D341Med (cell line): ENCODE measurements around the gene IQCN.
"Not testable (repeated sequence)": the region's sequence is repeated elsewhere in the genome, so short reads cannot be mapped to it uniquely, and the experiment has no call there.

Experiments used
- DNase-seq: peaks from one replicate; pipeline ENCODE4 v3.0.0; 2012; ENCODE audit warnings: low spot score

Gene IQCN

DNA sequence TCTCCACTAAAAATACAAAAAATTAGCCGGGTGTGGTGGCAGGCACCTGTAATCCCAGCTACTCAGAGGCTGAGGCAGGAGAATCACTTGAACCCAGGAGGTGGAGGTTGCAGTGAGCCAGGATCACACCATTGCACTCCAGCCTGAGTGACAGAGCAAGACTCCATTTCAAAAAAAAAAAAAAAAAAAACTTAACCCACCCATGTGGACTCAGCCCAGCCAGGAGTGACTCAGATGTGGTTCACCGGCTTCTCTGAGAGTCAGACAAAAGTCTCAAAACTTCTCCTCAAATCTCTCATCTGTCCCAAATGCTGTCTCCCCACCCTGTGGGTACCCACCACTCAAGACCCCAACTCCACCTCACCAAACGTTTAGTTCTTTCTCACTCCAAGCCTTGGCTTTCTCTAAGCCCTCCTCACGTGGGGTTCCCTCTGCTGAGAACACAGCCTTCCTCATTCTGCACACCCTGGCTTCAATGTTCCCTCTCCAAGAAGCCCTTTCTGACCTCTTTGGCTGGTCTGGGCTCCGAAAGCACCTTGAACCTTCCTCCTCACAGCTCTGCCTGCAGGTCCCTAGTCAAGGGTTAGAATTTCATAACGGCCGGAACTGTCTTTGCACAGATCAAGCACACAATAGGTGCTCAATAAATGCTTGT lies 59.3 kb downstream of the IQCN start:
- no peak for DNase-seq

DNA sequence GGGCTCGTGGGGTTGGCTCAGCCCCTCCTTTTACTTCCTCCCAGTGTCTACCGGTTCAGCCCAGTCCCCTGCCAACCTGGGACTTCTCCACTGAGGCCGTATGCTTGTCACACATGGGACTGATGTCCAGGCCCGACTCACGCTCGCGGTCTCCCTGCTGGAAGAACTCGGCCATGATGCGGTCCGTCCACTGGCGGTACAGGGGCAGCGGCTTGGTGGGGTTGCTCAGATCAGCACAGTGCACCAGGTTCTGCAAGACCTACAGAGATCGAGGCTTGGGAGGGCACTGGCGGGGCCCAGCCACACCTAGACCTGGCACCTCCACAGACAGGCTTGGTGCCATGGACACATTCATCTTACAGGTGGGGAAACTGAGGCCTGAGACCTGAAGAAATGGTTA lies 62.6 kb downstream of the IQCN start:
- DNase-seq: no peak

DNA sequence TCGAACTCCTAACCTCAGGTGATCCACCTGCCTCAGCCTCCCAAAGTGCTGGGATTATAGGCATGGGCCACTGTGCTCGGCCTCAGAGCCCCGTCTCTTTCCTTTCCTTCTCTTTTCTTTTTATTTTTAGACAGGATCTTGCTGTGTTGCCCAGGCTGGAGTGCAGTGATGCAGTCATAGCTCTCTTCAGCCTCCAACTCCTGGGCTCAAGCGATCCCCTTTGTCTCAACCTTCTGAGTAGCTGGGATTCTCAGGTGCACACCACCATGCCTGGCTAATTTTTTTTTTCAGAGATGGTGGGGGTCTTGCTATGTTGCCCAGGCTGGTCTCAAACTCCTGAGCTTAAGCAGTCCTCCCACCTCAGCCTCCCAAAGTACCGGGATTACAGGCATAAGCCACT lies 64.3 kb downstream of the IQCN start:
- DNase-seq: not testable (repeated sequence)

DNA sequence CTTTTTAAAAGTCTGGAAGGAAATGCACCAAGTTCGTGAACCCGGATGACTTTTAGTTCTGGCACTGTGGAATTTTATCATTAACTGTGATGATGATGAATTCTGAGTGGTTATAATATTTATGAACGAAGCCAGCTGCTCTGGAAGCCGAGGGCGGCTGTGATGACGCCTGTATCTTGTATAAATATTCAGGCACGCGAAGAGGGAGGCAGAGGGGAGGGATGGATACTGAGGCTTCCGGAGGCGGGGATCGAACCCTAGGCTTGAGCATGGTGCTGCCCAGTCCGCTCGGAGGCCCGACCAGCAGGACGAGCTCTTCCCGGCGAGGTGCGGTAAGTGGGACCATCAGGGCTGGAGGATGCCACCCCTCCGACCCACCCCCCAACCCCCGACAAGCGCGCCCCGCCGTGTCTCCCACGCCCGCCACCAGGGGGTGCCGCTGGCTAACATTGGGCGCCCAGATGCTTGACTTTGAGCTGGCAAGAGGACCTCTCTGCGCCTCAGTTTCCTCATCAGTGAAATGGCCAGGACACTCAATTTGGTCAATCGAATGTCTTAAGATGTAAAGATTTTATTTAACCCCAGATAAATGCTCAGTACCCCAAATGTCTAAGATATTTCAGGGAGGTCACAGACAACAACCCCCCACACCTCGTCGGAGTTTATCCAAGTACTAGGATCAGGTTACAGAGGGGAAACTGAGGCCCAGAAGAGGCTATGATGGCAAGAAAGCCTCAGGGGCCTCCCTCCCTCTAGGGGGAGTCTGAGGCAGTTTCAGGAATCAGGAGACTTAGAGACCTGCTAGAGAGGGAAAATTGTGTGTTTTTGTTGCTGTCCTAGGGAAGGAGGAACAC lies 65.9 kb downstream of the IQCN start:
- DNase-seq: peak; percentile 83
